Small intestine (tissue), 7 donors: ENCODE data around the gene VSTM2L. TPM values are rescaled to one million over a fixed set of nuclear protein-coding genes. Genes with fewer than 3 reads are reported as not detected.

Source experiments
- DNase-seq, 2 donors: peaks; one replicate each; pipeline versions ENCODE4 v3.0.0 to v3.0.0-alpha.2; 2013
- FAIRE-seq: peaks from 2 replicates; lab custom pipeline; 2012; peaks lifted over from hg19 to GRCh38; lab: Jason Lieb, UNC
- H3K27ac ChIP-seq, 3 donors: one replicate each; pipeline ENCODE4 v1.5.1; 2013; ENCODE audit warnings: low read length in 2 of 3, mild to moderate bottlenecking in 2 of 3, control low read depth in 1 of 3, inconsistent platforms in 1 of 3, low read depth in 1 of 3, moderate library complexity in 1 of 3
- H3K27me3 ChIP-seq, 3 donors: one replicate each; pipeline ENCODE4 v1.6.1; 2013; ENCODE audit warnings: low read length in 3 of 3, inconsistent platforms in 1 of 3; ENCODE audit not compliant: control insufficient read depth in 3 of 3, insufficient read depth in 3 of 3
- H3K36me3 ChIP-seq, 3 donors: one replicate each; pipeline ENCODE4 v1.6.1; 2013; ENCODE audit warnings: low read length in 3 of 3, inconsistent platforms in 1 of 3, low read depth in 1 of 3, mild to moderate bottlenecking in 1 of 3, moderate library complexity in 1 of 3; ENCODE audit not compliant: control insufficient read depth in 3 of 3, insufficient read depth in 2 of 3
- H3K4me1 ChIP-seq, 3 donors: one replicate each; pipeline ENCODE4 v1.6.1; 2013; ENCODE audit warnings: low read length in 2 of 3, inconsistent platforms in 1 of 3, low read depth in 1 of 3, mild to moderate bottlenecking in 1 of 3, moderate library complexity in 1 of 3; ENCODE audit not compliant: control insufficient read depth in 3 of 3, insufficient read depth in 2 of 3
- H3K4me3 ChIP-seq, 3 donors: one replicate each; pipeline ENCODE4 v1.5.1; 2013; ENCODE audit warnings: low read length in 3 of 3, control low read depth in 1 of 3, inconsistent platforms in 1 of 3, low read depth in 1 of 3, mild to moderate bottlenecking in 1 of 3, moderate library complexity in 1 of 3
- H3K9me3 ChIP-seq, 2 donors: one replicate each; pipeline ENCODE4 v1.6.1; 2013; ENCODE audit warnings: low read depth in 1 of 2, low read length in 1 of 2; ENCODE audit not compliant: control insufficient read depth in 2 of 2, insufficient read depth in 1 of 2
- WGBS, 3 donors: extraction: QIAGEN DNeasy Blood & Tissue Kit; methylation state at CpG; one replicate each; pipeline ENCODE4 v1.1.7; 2013; 5-methylcytosine and 5-hydroxymethylcytosine counted together
- polyA plus RNA-seq, 4 donors: library from polyadenylated mRNA; stranded (reverse) in 3 of 4; unstranded in 1 of 4; fragments of 200-250 nt in 3 of 4; fragments of 120-200 nt in 1 of 4; gene quantifications; one replicate each; pipeline versions ENCODE4 v1.2.1 to v1.2.3, GENCODE V29; 2013
- donor health status: healthy with polysubstance abuse.
- donor health status: control.
- donor health status: control.
- donor health status: Bipolar disorder and iron deficiency.
- donor health status: healthy.

The VSTM2L gene
- polyA plus RNA-seq, 4 donors, result 0.67 to 15.6 (median 1.2) TPM

- FAIRE-seq (no peak), DNase-seq (no peak)
- Histone ChIP-seq H3K36me3 (no peaks in the 10 kb centered on the region), H3K27me3 (peaks cover 0 to 10% (median 4%) of the 10 kb centered on the region in 3 donors), H3K9me3 (no peaks in the 10 kb centered on the region), H3K27ac (no peak overlapping the region), H3K4me3 (no peak overlapping the region), H3K4me1 (peaks cover 0 to 16% (median 0%) of the 10 kb centered on the region in 3 donors)
- 62 to 84% (median 64%) methylated on average over 12 of the region's 12 CpGs for WGBS, 3 donors
Observed at GRCh38 chr20:37917461-37917860, 14.5 kb downstream of the VSTM2L start.

GRCh38 chr20:37918035-37918434 is 15.1 kb downstream of the VSTM2L start:
- H3K27ac ChIP-seq, result no peak overlapping the region
- H3K4me1 ChIP-seq, result peaks cover 0 to 16% (median 0%) of the 10 kb centered on the region in 3 donors
- H3K4me3 ChIP-seq, result no peak overlapping the region
- WGBS, 3 donors, result 88 to 89% (median 89%) methylated on average over 6 of the region's 6 CpGs
- no peaks in the 10 kb centered on the region for H3K9me3 ChIP-seq
- peaks cover 0 to 10% (median 3%) of the 10 kb centered on the region in 3 donors for H3K27me3 ChIP-seq
- H3K36me3 ChIP-seq, result no peaks in the 10 kb centered on the region
- no peak for FAIRE-seq
- no peak for DNase-seq

GRCh38 chr20:37919389-37920040 is 16.6 kb downstream of the VSTM2L start:
- WGBS, 3 donors, result 42 to 55% (median 51%) methylated on average over 5 of the region's 5 CpGs
- Histone ChIP-seq H3K4me1 (peaks cover 0 to 16% (median 0%) of the 10 kb centered on the region in 3 donors), H3K9me3 (no peaks in the 10 kb centered on the region), H3K36me3 (no peaks in the 10 kb centered on the region), H3K27me3 (peaks cover 0 to 3% (median 3%) of the 10 kb centered on the region in 3 donors), H3K27ac (no peak overlapping the region), H3K4me3 (no peak overlapping the region)
- FAIRE-seq (no peak), DNase-seq (no peak)

GRCh38 chr20:37920270-37920669 is 17.3 kb downstream of the VSTM2L start:
- FAIRE-seq, result no peak

GRCh38 chr20:37920679-37921322 is 17.9 kb downstream of the VSTM2L start:
- FAIRE-seq (no peak), DNase-seq (no peak)
- Histone ChIP-seq H3K4me1 (peaks cover 0 to 6% (median 0%) of the 10 kb centered on the region in 3 donors), H3K9me3 (no peaks in the 10 kb centered on the region), H3K4me3 (no peak overlapping the region), H3K27me3 (peaks cover 0 to 3% (median 3%) of the 10 kb centered on the region in 3 donors), H3K27ac (no peak overlapping the region), H3K36me3 (no peaks in the 10 kb centered on the region)
- 47 to 68% (median 57%) methylated on average over 1 of the region's 1 CpG for WGBS, 3 donors

More at GRCh38 chr20:37920270-37920669, 17.3 kb downstream of the VSTM2L start:
- no peak overlapping the region for H3K27ac ChIP-seq
- H3K4me3 ChIP-seq, result no peak overlapping the region
- WGBS, 3 donors, result 27 to 40% (median 33%) methylated on average over 6 of the region's 6 CpGs
- no peaks in the 10 kb centered on the region for H3K9me3 ChIP-seq
- H3K27me3 ChIP-seq, result peaks cover 0 to 3% (median 3%) of the 10 kb centered on the region in 3 donors
- peaks cover 0 to 9% (median 0%) of the 10 kb centered on the region in 3 donors for H3K4me1 ChIP-seq
- no peak for DNase-seq
- H3K36me3 ChIP-seq, result no peaks in the 10 kb centered on the region

GRCh38 chr20:37921341-37921929 is 18.5 kb downstream of the VSTM2L start:
- Histone ChIP-seq H3K36me3 (no peaks in the 10 kb centered on the region), H3K27ac (no peak overlapping the region), H3K9me3 (no peaks in the 10 kb centered on the region), H3K27me3 (peaks cover 0 to 3% (median 0%) of the 10 kb centered on the region in 3 donors), H3K4me3 (no peak overlapping the region), H3K4me1 (peaks cover 0 to under 1% (median 0%) of the 10 kb centered on the region in 3 donors)
- no peak for DNase-seq
- WGBS, 3 donors, result 72 to 81% (median 78%) methylated on average over 6 of the region's 6 CpGs
- no peak for FAIRE-seq

- Histone ChIP-seq H3K9me3 (no peaks in the 10 kb centered on the region), H3K36me3 (no peaks in the 10 kb centered on the region), H3K4me3 (no peak overlapping the region), H3K4me1 (no peaks in the 10 kb centered on the region), H3K27ac (no peak overlapping the region), H3K27me3 (peaks cover 0 to 3% (median 0%) of the 10 kb centered on the region in 3 donors)
- 82 to 85% (median 83%) methylated on average over 3 of the region's 3 CpGs for WGBS, 3 donors
- DNase-seq (no peak), FAIRE-seq (no peak)
Observed at GRCh38 chr20:37922016-37922415, 19.1 kb downstream of the VSTM2L start.

GRCh38 chr20:37925265-37926165 is 22.6 kb downstream of the VSTM2L start:
- H3K27me3 ChIP-seq, result no peaks in the 10 kb centered on the region
- 74 to 84% (median 76%) methylated on average over 19 of the region's 19 CpGs for WGBS, 3 donors
- no peaks in the 10 kb centered on the region for H3K36me3 ChIP-seq
- no peaks in the 10 kb centered on the region for H3K9me3 ChIP-seq
- DNase-seq (no peak), FAIRE-seq (no peak)
- no peak overlapping the region for H3K27ac ChIP-seq
- no peaks in the 10 kb centered on the region for H3K4me1 ChIP-seq
- H3K4me3 ChIP-seq, result no peak overlapping the region
